ENCODE results near the gene POLG. TPM values are rescaled to one million over a fixed set of nuclear protein-coding genes. Genes with fewer than 3 reads are reported as not detected.

The POLG gene
- total RNA-seq, 4 donors from 2014 or later = 52.9 to 93.3 (median 66.9) TPM

DNA sequence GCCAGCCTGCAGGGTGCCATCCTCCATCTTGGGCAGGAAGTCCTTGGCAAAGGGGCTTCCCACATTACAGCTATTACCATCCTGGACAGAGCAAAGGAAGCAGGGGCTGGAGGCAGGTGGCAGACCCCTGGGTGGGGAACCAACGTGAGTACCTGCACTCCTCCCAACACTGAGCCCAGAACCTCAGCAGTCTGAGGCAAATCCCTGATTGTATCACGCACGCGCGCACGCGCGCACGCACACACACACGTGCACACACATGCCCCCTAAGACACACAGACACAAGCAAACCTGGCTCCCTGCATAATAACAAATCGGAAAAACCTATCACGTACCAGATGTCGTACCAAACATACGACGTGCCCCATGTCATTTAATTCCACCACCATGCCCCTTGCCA lies 11.8 kb downstream of the POLG start:
- TF ChIP-seq, protein P1, sequence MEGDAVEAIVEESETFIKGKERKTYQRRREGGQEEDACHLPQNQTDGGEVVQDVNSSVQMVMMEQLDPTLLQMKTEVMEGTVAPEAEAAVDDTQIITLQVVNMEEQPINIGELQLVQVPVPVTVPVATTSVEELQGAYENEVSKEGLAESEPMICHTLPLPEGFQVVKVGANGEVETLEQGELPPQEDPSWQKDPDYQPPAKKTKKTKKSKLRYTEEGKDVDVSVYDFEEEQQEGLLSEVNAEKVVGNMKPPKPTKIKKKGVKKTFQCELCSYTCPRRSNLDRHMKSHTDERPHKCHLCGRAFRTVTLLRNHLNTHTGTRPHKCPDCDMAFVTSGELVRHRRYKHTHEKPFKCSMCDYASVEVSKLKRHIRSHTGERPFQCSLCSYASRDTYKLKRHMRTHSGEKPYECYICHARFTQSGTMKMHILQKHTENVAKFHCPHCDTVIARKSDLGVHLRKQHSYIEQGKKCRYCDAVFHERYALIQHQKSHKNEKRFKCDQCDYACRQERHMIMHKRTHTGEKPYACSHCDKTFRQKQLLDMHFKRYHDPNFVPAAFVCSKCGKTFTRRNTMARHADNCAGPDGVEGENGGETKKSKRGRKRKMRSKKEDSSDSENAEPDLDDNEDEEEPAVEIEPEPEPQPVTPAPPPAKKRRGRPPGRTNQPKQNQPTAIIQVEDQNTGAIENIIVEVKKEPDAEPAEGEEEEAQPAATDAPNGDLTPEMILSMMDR (IDR thresholded peaks at IDR 0.05) = no peak
- ATAC-seq (ENCODE audit: low FRiP score) (no peak), DNase-seq (ENCODE audit: low spot score) (no peak)

DNA sequence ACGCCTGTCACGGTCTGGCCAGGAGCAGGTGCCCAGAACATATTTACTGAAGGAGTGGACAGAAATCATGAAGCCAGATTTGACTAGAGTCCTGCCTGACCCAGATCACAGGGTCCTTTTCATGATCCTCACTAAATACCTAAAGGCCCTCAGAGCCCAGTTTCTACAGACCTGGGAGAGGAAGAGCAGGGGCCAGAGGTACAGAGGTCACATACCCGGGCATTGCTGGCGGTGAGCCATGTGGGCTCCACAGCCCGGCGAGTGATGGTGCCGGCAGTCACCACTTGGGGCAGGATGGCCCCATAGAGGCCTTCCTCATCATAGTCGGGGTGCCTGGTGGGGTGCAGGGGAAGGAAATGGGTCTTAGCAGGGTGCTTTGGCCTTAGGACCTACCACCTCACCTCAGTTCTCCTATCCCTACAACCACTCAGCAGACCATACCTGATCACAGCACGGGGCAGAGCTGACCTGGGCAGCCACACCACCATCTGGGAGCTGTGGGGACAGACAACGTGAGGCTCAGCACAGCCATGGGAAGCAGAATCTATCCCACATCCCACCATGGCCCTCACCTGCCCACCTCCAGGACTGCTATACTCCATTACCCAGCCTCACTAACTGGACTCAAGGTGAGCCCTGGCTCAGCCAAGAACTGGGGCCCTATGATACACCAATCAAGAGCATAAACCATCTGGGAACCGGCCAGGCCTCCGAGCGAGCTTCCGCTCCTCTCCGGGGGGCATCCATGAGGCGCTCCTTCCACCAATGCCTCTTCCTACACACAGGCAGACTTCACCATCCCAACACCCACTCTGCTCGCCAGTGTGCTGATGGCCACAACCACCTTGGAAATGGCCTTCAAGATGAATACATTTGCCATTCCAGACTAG lies 12.9 kb downstream of the POLG start:
- TF ChIP-seq, protein P1 (IDR thresholded peaks at IDR 0.05) = no peak
- DNase-seq (ENCODE audit: low spot score) (no peak), ATAC-seq (ENCODE audit: low FRiP score) (no peak)

DNA sequence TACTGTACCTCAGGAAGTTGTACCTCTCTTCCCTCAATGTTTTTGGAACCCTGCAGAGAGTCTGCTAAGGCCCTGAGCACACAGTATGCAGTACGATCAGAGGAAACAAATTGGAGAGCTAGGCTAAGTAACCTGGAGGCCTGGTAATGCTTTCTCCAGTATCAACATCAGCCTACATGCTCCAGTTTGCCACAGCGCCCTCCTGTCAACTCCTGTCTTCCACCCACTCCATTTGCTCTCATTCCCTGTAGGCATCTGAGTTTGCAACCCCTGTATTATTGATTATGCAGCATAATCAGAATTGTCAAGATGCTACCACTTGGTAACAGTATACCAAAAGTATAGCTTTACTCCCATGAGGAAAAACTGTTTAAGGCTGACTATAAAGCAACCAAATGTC lies 14.4 kb downstream of the POLG start:
- TF ChIP-seq, protein P1 (IDR thresholded peaks at IDR 0.05) = no peak
- no peak for DNase-seq (ENCODE audit: low spot score)
- no peak for ATAC-seq (ENCODE audit: low FRiP score)

DNA sequence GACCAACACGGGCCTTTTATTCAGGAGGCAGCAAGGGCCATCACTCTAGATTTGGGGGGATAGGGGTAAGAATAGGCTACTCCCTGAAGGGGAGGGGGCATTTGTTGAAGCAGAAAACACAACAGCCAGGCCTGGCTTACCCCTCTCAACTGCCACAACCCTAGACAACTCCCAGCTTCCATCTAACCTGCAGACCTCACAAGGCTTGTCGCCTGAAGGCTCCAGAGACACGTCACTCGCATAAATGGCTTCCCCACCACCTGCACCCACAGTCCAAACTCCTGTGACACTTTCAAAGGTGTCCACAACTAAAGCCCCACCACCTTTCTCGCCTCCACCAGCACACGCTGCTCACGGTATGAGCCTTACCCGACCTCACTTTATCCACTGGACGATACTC lies 14.9 kb downstream of the POLG start:
- no peak for ATAC-seq (ENCODE audit: low FRiP score)
- DNase-seq (ENCODE audit: low spot score) = no peak
- TF ChIP-seq, protein P1 (IDR thresholded peaks at IDR 0.05) = no peak

DNA sequence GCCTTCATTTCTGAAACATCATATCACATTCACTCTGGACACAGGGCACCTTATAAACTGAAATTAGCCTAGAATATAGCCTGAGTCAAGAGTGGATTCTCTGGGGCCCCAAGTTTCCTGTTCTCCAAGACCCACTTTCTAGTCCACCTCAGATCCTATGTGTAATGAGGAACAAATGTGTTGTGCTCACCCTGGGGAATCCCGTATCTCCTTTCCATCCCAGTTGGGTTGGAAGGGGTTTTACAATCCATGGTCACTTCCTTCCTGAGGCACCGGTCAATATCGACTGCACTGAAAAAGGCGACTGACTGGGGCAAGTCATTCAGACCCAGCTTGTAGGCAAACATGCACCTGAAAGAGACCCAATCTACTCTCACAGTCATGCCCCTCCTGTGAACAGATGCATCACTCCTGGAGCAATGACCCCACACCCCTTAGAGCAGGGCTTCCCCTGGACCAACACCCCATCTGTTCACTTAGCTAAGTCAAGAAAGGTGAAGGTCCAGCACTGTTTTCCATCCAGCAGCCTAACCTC lies 17.4 kb downstream of the POLG start:
- TF ChIP-seq, protein P1 (IDR thresholded peaks at IDR 0.05) = no peak
- no peak for DNase-seq (ENCODE audit: low spot score)
- no peak for ATAC-seq (ENCODE audit: low FRiP score)

DNA sequence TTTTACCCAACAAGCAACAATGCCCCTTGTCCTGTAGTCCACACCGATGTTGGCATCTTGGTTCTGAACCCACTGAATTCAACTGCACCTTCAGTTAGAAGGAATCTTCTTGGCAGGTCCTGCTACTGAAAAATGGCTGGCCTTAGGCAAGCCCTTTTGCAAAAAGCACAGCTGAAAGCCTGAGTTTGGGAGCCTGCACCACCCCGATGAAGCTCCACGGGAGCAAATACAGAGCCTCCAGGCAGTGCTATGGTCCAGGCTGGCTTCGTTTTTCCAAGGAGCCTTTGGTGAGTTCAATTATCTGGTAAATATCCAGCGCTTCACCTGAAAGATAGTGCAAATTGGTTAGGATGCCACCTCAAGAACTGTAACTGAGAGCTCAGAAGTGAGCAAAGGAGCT lies 18.1 kb downstream of the POLG start:
- TF ChIP-seq, protein P1 (IDR thresholded peaks at IDR 0.05) = no peak
- DNase-seq (ENCODE audit: low spot score) (no peak), ATAC-seq (ENCODE audit: low FRiP score) (no peak)

Data from omental fat pad (tissue), 4 donors.